GM12878 (cell line): ENCODE results near the gene LCP1. TPM values are rescaled to one million over a fixed set of nuclear protein-coding genes. Genes with fewer than 3 reads are reported as not detected.

ENCODE experiments used
- ATAC-seq: fragments of 200-7000 bp; cut with Tn5 transposase; 3 replicates; pipeline ENCODE4 v1.9.1; 2020; ENCODE audit warnings: mild to moderate bottlenecking, moderate library complexity
- BruUV-seq: library from RNA; stranded (reverse); fragments of 400-500 nt; replicated peaks from 2 replicates; lab custom pipeline; 2021; lab: Mats Ljungman, UMichigan
- CTCF ChIA-PET: fragments of 300-600 bp; sonication (Branson Sonifier 250); formaldehyde crosslinking; extraction: SDS; loops from one replicate; lab custom pipeline; 2021; ENCODE audit warnings: inconsistent platforms; lab: Yijun Ruan, JAX
- POLR2A ChIA-PET: fragments of 350-600 bp; formaldehyde crosslinking; extraction: SDS; loops from one replicate; lab custom pipeline; 2021; ENCODE audit warnings: inconsistent platforms; lab: Charles Lee
- RAD21 ChIA-PET: fragments of 300-600 bp; sonication (Branson Sonifier 250); formaldehyde crosslinking; loops from one replicate; lab custom pipeline; 2023; ENCODE audit warnings: antibody characterized with exemption; ENCODE audit not compliant: unreplicated experiment; lab: Charles Lee
- SMC1A ChIA-PET: fragments of 300-600 bp; sonication (Branson Sonifier 250); formaldehyde crosslinking; loops from one replicate; lab custom pipeline; 2023; ENCODE audit not compliant: unreplicated experiment, uncharacterized antibody; lab: Charles Lee
- DNase-seq: peaks from one replicate; pipeline ENCODE4 v3.0.0-alpha.2; 2011; ENCODE audit warnings: low read depth, low spot score
- FAIRE-seq: peaks from 3 replicates; lab custom pipeline; 2011; peaks lifted over from hg19 to GRCh38; lab: Jason Lieb, UNC
- H2AFZ ChIP-seq: 2 replicates; pipeline ENCODE4 v1.6.0; 2011; ENCODE audit warnings: low read depth, low read length, control low read depth; ENCODE audit not compliant: control insufficient read depth
- H3K27ac ChIP-seq: 2 replicates; pipeline ENCODE4 v1.5.1; 2011; ENCODE audit warnings: control low read depth; ENCODE audit not compliant: control insufficient read depth, insufficient read depth
- H3K27me3 ChIP-seq, 2 experiments: replicated peaks in 1 of 2; 2 replicates each; pipeline versions ENCODE4 v1.6.0 to v1.6.1; 2011; ENCODE audit warnings: low read length in 1 of 2; ENCODE audit not compliant: control insufficient read depth in 2 of 2, insufficient read depth in 2 of 2
- H3K36me3 ChIP-seq, 2 experiments: 2 replicates each; pipeline ENCODE4 v1.5.1; 2011; ENCODE audit warnings: low read length in 1 of 2; ENCODE audit not compliant: control insufficient read depth in 2 of 2, insufficient read depth in 2 of 2
- H3K4me1 ChIP-seq: 2 replicates; pipeline ENCODE4 v1.6.1; 2011; ENCODE audit warnings: mild to moderate bottlenecking, low read length, moderate library complexity, mixed read lengths; ENCODE audit not compliant: control insufficient read depth, insufficient read depth
- H3K4me2 ChIP-seq: 2 replicates; pipeline ENCODE4 v1.6.0; 2011; ENCODE audit warnings: control low read depth; ENCODE audit not compliant: control insufficient read depth, insufficient read depth
- H3K4me3 ChIP-seq: fragments of 200-600 bp; sonication (generic); 2 replicates; pipeline ENCODE4 v1.5.1; 2016
- H3K79me2 ChIP-seq: 2 replicates; pipeline ENCODE4 v1.6.0; 2011; ENCODE audit warnings: low read length; ENCODE audit not compliant: control insufficient read depth, insufficient read depth
- H3K9ac ChIP-seq: 2 replicates; pipeline ENCODE4 v1.8.0; 2011; ENCODE audit warnings: low read length, control low read depth, mixed read lengths; ENCODE audit not compliant: control insufficient read depth, insufficient read depth
- H3K9me3 ChIP-seq: replicated peaks from 3 replicates; pipeline ENCODE4 v1.5.1; 2011; ENCODE audit warnings: mild to moderate bottlenecking, low read length; ENCODE audit not compliant: control insufficient read depth, insufficient read depth
- H4K20me1 ChIP-seq: 2 replicates; pipeline ENCODE4 v1.6.0; 2011; ENCODE audit not compliant: control insufficient read depth, insufficient read depth
- BMI1 ChIP-seq: fragments of 450-650 bp; IDR thresholded peaks from 2 replicates; pipeline ENCODE4 v1.6.1; 2016; ENCODE audit warnings: mild to moderate bottlenecking, moderate library complexity, borderline replicate concordance
- CBFB ChIP-seq: IDR thresholded peaks from 2 replicates; pipeline ENCODE4 v1.6.1; 2016; ENCODE audit warnings: antibody characterized with exemption, low read depth
- CHD1 ChIP-seq: IDR thresholded peaks from 2 replicates; pipeline ENCODE4 v1.6.1; 2012; ENCODE audit warnings: low read depth, low read length, improper control_type of control experiment
- EP300 ChIP-seq, 2 experiments: fragments of 150-350 bp in 1 of 2; IDR thresholded peaks; 2 replicates each; pipeline ENCODE4 v1.6.1; 2011 to 2012; ENCODE audit warnings: low read depth in 2 of 2, low read length in 2 of 2, borderline replicate concordance in 1 of 2, improper control_type of control experiment in 1 of 2, inconsistent platforms in 1 of 2; ENCODE audit not compliant: control insufficient read depth in 1 of 2
- IRF4 ChIP-seq: IDR thresholded peaks from 2 replicates; pipeline ENCODE4 v1.6.1; 2011; ENCODE audit warnings: low read depth, low read length
- KLF5 ChIP-seq: fragments of 450-650 bp; IDR thresholded peaks from 2 replicates; pipeline ENCODE4 v1.6.1; 2014; ENCODE audit warnings: mild to moderate bottlenecking; ENCODE audit not compliant: partially characterized antibody
- LARP7 ChIP-seq: fragments of 450-650 bp; IDR thresholded peaks from 2 replicates; pipeline ENCODE4 v1.6.1; 2017; ENCODE audit warnings: mild to moderate bottlenecking
- MEF2B ChIP-seq: fragments of 450-650 bp; IDR thresholded peaks from 2 replicates; pipeline ENCODE4 v1.6.1; 2018; ENCODE audit warnings: mild to moderate bottlenecking, moderate library complexity; ENCODE audit not compliant: partially characterized antibody, poor library complexity, severe bottlenecking
- NFIC ChIP-seq: IDR thresholded peaks from 2 replicates; pipeline ENCODE4 v1.6.1; 2012; ENCODE audit warnings: low read depth, mild to moderate bottlenecking, inconsistent platforms, low read length, moderate library complexity
- POLR2A ChIP-seq: IDR thresholded peaks from 2 replicates; pipeline ENCODE4 v1.6.1; 2011; ENCODE audit warnings: low read depth, mild to moderate bottlenecking, low read length
- RCOR1 ChIP-seq: conservative IDR thresholded peaks from 2 replicates; pipeline ENCODE4 v1.6.1; 2012; ENCODE audit warnings: low read depth, low read length, improper control_type of control experiment
- TBL1XR1 ChIP-seq: IDR thresholded peaks from 2 replicates; pipeline ENCODE4 v1.6.1; 2012; ENCODE audit warnings: low read depth, low read length, improper control_type of control experiment
- ZNF217 ChIP-seq: fragments of 450-650 bp; IDR thresholded peaks from 2 replicates; pipeline ENCODE4 v1.6.1; 2017; ENCODE audit warnings: antibody characterized with exemption, mild to moderate bottlenecking
- ZNF24 ChIP-seq: fragments of 450-650 bp; IDR thresholded peaks from 2 replicates; pipeline ENCODE4 v1.6.1; 2017; ENCODE audit warnings: antibody characterized with exemption, mild to moderate bottlenecking
- ZNF384 ChIP-seq: IDR thresholded peaks from 2 replicates; pipeline ENCODE4 v1.6.1; 2012; ENCODE audit warnings: low read depth, mild to moderate bottlenecking, low read length, improper control_type of control experiment, borderline replicate concordance
- ZNF622 ChIP-seq: fragments of 450-650 bp; IDR thresholded peaks from 2 replicates; pipeline ENCODE4 v1.6.1; 2017; ENCODE audit warnings: mild to moderate bottlenecking, inconsistent platforms
- WGBS: methylation state at CpG from one replicate; pipeline ENCODE4 v1.1.6; 2016; ENCODE audit warnings: low lambda C conversion rate; ENCODE audit not compliant: insufficient replicate concordance, insufficient coverage; ENCODE audit errors: missing lambda C conversion rate; 5-methylcytosine and 5-hydroxymethylcytosine counted together
- in situ Hi-C: fragments of 300-500 bp; cut with MboI; formaldehyde crosslinking; loops from 9 replicates; pipeline ENCODE4 v1.14.3; 2018; ENCODE audit warnings: mixed read lengths
- intact Hi-C: fragments of 100-400 bp; cut with micrococcal nuclease; formaldehyde crosslinking; loops from one replicate; pipeline ENCODE4 v1.14.2; 2022; ENCODE audit not compliant: unreplicated experiment
- polyA plus RNA-seq, 11 experiments: library from polyadenylated mRNA; depleted of rRNA in 4 of 11; unstranded in 6 of 11; stranded (reverse) in 5 of 11; fragments of >200 nt; fragmentation: Nextera tagmentation in 4 of 11; fragmentation: Illumina TruSeq in 1 of 11; extraction: Ambion mirVana in 4 of 11; extraction: Trizol in 1 of 11; gene quantifications; 1 replicate in 1 of 11; 2 replicates in 10 of 11; pipeline versions ENCODE4 v1.2.1 to v1.2.3, GENCODE V29; 2011 to 2016; ENCODE audit warnings: inconsistent platforms in 2 of 11, missing spikeins in 2 of 11, low read depth in 1 of 11
- total RNA-seq, 4 experiments: library from RNA; depleted of rRNA in 3 of 4; stranded (reverse); fragments of >200 nt in 3 of 4; fragmentation: Illumina TruSeq in 1 of 4; extraction: Trizol in 1 of 4; gene quantifications; 2 replicates each; pipeline versions ENCODE4 v1.2.1 to v1.2.3, GENCODE V29; 2013 to 2021
- TF ChIP-seq, protein P1 (sequence below): fragments of 450-650 bp; IDR thresholded peaks from 2 replicates; pipeline ENCODE4 v1.6.1; 2017; ENCODE audit warnings: mild to moderate bottlenecking
- TF ChIP-seq, protein P2 (sequence below): IDR thresholded peaks from 2 replicates; pipeline ENCODE4 v1.6.1; 2012; ENCODE audit warnings: low read depth, low read length, improper control_type of control experiment
- TF ChIP-seq, protein P3 (sequence below): IDR thresholded peaks from 2 replicates; pipeline ENCODE4 v1.6.1; 2012; ENCODE audit warnings: low read depth, low read length, improper control_type of control experiment
- TF ChIP-seq, protein P4 (sequence below): fragments of 450-650 bp; IDR thresholded peaks from 2 replicates; pipeline ENCODE4 v1.6.1; 2018; ENCODE audit warnings: borderline replicate concordance, mild to moderate bottlenecking; ENCODE audit not compliant: partially characterized antibody

LCP1 gene
- total and polyA plus RNA-seq, 10 of the 15 experiments (the other 5 are each of a cell fraction or from before 2014, with no cell fraction given), result 775 to 2,201 (median 1,556) TPM

DNA sequence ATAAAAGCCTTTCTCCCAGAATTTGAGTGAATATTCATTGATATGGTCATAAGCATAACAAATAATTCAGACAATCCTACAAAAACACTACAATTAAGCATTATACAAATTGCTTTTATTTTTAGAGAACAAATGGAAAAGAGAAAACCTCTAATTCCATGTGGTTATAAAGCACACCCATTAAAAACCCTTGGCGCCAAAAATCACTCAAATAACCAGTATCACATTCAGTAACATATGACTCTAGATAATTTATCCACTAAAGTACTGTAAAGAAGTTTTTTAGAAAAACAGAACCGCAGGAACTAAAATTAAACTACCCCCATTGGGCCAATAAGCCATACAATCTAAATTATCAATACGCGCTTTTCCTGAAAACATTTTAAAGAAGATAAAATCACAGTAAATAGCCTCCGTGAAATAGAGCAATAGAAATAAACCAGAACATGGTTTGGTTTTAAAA is 569 bp downstream of the LCP1 start:
- TF ChIP-seq MEF2B (no peak), ZNF622 (no peak), KLF5 (no peak), TBL1XR1 (no peak), ZNF384 (no peak), CBFB (no peak), ZNF24 (no peak), IRF4 (no peak), NFIC (peak; percentile 16), LARP7 (no peak), EP300 (IDR thresholded peaks at IDR 0.05; ENCODE audit: borderline replicate concordance in 1 of 2, control insufficient read depth in 1 of 2, low read depth in 2 of 2, low read length in 2 of 2) (no peak), CHD1 (peak; percentile 72; the same call in 1 of the 2 replicates), POLR2A (no peak), RCOR1 (no peak), ZNF217 (no peak), BMI1 (no peak)
- TF ChIP-seq, protein P1, sequence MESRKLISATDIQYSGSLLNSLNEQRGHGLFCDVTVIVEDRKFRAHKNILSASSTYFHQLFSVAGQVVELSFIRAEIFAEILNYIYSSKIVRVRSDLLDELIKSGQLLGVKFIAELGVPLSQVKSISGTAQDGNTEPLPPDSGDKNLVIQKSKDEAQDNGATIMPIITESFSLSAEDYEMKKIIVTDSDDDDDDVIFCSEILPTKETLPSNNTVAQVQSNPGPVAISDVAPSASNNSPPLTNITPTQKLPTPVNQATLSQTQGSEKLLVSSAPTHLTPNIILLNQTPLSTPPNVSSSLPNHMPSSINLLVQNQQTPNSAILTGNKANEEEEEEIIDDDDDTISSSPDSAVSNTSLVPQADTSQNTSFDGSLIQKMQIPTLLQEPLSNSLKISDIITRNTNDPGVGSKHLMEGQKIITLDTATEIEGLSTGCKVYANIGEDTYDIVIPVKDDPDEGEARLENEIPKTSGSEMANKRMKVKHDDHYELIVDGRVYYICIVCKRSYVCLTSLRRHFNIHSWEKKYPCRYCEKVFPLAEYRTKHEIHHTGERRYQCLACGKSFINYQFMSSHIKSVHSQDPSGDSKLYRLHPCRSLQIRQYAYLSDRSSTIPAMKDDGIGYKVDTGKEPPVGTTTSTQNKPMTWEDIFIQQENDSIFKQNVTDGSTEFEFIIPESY, result no peak
- TF ChIP-seq, protein P2, sequence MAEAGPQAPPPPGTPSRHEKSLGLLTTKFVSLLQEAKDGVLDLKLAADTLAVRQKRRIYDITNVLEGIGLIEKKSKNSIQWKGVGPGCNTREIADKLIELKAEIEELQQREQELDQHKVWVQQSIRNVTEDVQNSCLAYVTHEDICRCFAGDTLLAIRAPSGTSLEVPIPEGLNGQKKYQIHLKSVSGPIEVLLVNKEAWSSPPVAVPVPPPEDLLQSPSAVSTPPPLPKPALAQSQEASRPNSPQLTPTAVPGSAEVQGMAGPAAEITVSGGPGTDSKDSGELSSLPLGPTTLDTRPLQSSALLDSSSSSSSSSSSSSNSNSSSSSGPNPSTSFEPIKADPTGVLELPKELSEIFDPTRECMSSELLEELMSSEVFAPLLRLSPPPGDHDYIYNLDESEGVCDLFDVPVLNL, result 0 out of 2 replicates have a peak, but pooled peaks have one; percentile 35
- TF ChIP-seq, protein P3, sequence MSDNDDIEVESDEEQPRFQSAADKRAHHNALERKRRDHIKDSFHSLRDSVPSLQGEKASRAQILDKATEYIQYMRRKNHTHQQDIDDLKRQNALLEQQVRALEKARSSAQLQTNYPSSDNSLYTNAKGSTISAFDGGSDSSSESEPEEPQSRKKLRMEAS, result no peak
- TF ChIP-seq, protein P4, sequence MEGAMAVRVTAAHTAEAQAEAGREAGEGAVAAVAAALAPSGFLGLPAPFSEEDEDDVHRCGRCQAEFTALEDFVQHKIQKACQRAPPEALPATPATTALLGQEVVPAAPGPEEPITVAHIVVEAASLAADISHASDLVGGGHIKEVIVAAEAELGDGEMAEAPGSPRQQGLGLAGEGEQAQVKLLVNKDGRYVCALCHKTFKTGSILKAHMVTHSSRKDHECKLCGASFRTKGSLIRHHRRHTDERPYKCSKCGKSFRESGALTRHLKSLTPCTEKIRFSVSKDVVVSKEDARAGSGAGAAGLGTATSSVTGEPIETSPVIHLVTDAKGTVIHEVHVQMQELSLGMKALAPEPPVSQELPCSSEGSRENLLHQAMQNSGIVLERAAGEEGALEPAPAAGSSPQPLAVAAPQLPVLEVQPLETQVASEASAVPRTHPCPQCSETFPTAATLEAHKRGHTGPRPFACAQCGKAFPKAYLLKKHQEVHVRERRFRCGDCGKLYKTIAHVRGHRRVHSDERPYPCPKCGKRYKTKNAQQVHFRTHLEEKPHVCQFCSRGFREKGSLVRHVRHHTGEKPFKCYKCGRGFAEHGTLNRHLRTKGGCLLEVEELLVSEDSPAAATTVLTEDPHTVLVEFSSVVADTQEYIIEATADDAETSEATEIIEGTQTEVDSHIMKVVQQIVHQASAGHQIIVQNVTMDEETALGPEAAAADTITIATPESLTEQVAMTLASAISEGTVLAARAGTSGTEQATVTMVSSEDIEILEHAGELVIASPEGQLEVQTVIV, result no peak
- TF ChIP-seq, all 136 proteins: peak for 3
- Histone ChIP-seq H3K79me2 (peaks cover 78% of the 10 kb centered on the region), H3K4me2 (no peak overlapping the region), H3K4me3 (peak overlapping the region; percentile 95), H3K27ac (peak overlapping the region; percentile 99), H3K9me3 (no peaks in the 10 kb centered on the region), H2AFZ (no peak overlapping the region), H3K36me3 (peaks cover 0 to 5% of the 10 kb centered on the region in 2 experiments; a peak in 1 of 4 replicates), H3K4me1 (peaks cover 7% of the 10 kb centered on the region), H3K27me3 (no peaks in the 10 kb centered on the region), H3K9ac (peak overlapping the region; percentile 94), H4K20me1 (no peaks in the 10 kb centered on the region)
- WGBS, result under 1% methylated on average over 5 of the region's 5 CpGs
- ATAC-seq, result no peak
- POLR2A ChIA-PET, result interaction anchor here (0.7 to 5.4 kb wide), 7 partner anchors 9 to 481 kb away, joined by 3 to 52 read pairs (median 6); partner anchors contain the start of gene CBY2
- no TSS peak for BruUV-seq
- RAD21 ChIA-PET, result interaction anchor here (0.7 to 10.9 kb wide), 7 partner anchors 14 to 396 kb away, joined by 3 to 184 read pairs (median 4); no protein-coding TSS in a partner anchor
- in situ Hi-C loops, result no loop called here
- no peak for DNase-seq
- CTCF ChIA-PET, result interaction anchor here (0.8 to 17.1 kb wide), 6 partner anchors 10 to 38 kb away, joined by 3 to 172 read pairs (median 14); no protein-coding TSS in a partner anchor
- SMC1A ChIA-PET, result interaction anchor here (0.7 to 14.6 kb wide), 4 partner anchors 17 to 480 kb away, joined by 3 to 295 read pairs (median 3); no protein-coding TSS in a partner anchor
- intact Hi-C loops, result loop anchor here (2.0 to 5.0 kb wide), 4 partner anchors 106 to 485 kb away; partner anchors contain the start of genes RUBCNL and ZC3H13
- no peak for FAIRE-seq
